HepG2 (cell line): ENCODE measurements around the gene STK32C. TPM values are rescaled to one million over a fixed set of nuclear protein-coding genes. Genes with fewer than 3 reads are reported as not detected.

ENCODE experiments used
- ATAC-seq: fragments of 200-7000 bp; cut with Tn5 transposase; 3 replicates; pipeline ENCODE4 v1.9.1; 2020; ENCODE audit warnings: mild to moderate bottlenecking, moderate library complexity
- BruUV-seq: library from RNA; stranded (reverse); fragments of 400-500 nt; replicated peaks from 2 replicates; lab custom pipeline; 2021; lab: Mats Ljungman, UMichigan
- CTCF ChIA-PET: fragments of 300-600 bp; formaldehyde crosslinking; extraction: SDS; loops from one replicate; lab custom pipeline; 2021; ENCODE audit warnings: low total read pairs, inconsistent platforms, low intra/inter-chr PET ratio; lab: Yijun Ruan, JAX
- POLR2A ChIA-PET: fragments of 350-600 bp; sonication (Branson Sonifier 250); formaldehyde crosslinking; loops from one replicate; lab custom pipeline; 2020; ENCODE audit warnings: antibody characterized with exemption, inconsistent platforms; lab: Yijun Ruan, JAX
- DNase-seq: peaks from one replicate; pipeline ENCODE4 v3.0.0-alpha.2; 2015; ENCODE audit warnings: low spot score
- FAIRE-seq: peaks from 3 replicates; lab custom pipeline; 2011; peaks lifted over from hg19 to GRCh38; lab: Jason Lieb, UNC
- H2AFZ ChIP-seq: one replicate; pipeline ENCODE4 v1.6.1; 2011; ENCODE audit warnings: low read length, inconsistent platforms
- H3K27ac ChIP-seq: fragments of 300-600 bp; 3 replicates; pipeline ENCODE4 v1.8.0; 2011; ENCODE audit warnings: mixed run types, mild to moderate bottlenecking, mixed read lengths, low read length, inconsistent platforms; ENCODE audit not compliant: insufficient read depth; ENCODE audit errors: extremely low read length
- H3K27me3 ChIP-seq, 2 experiments: fragments of 200-600 bp in 1 of 2; 2 replicates in 1 of 2; 3 replicates in 1 of 2; pipeline versions ENCODE4 v1.6.0 to v1.8.0; 2011; ENCODE audit warnings: low read length in 2 of 2, mild to moderate bottlenecking in 2 of 2, moderate library complexity in 2 of 2, inconsistent platforms in 1 of 2; ENCODE audit not compliant: insufficient read depth in 2 of 2, control insufficient read depth in 1 of 2
- H3K36me3 ChIP-seq, 2 experiments: fragments of 200-600 bp in 1 of 2; replicated peaks in 1 of 2; 2 replicates in 1 of 2; 3 replicates in 1 of 2; pipeline versions ENCODE4 v1.5.1 to v1.8.0; 2011; ENCODE audit warnings: low read length in 2 of 2, inconsistent platforms in 1 of 2; ENCODE audit not compliant: insufficient read depth in 2 of 2, control insufficient read depth in 1 of 2
- H3K4me1 ChIP-seq: 2 replicates; pipeline ENCODE4 v1.5.1; 2012; ENCODE audit warnings: low read length, inconsistent platforms; ENCODE audit not compliant: insufficient read depth
- H3K4me2 ChIP-seq: 2 replicates; pipeline ENCODE4 v1.6.0; 2011; ENCODE audit warnings: low read depth, low read length, inconsistent platforms
- H3K4me3 ChIP-seq, 3 experiments: fragments of 200-600 bp in 1 of 3; sonication (generic), shearing (Covaris generic) in 1 of 3; replicated peaks in 1 of 3; 2 replicates each; pipeline ENCODE4 v1.5.1; 2011 to 2016; ENCODE audit warnings: low read length in 3 of 3, inconsistent platforms in 2 of 3, low read depth in 2 of 3, mild to moderate bottlenecking in 2 of 3, control low read depth in 1 of 3, mixed read lengths in 1 of 3; ENCODE audit not compliant: insufficient read depth in 1 of 3
- H3K79me2 ChIP-seq: one replicate; pipeline ENCODE4 v1.6.1; 2011; ENCODE audit warnings: low read length, inconsistent platforms; ENCODE audit not compliant: insufficient read depth
- H3K9ac ChIP-seq: 2 replicates; pipeline ENCODE4 v1.6.0; 2011; ENCODE audit warnings: mild to moderate bottlenecking, low read depth, low read length, inconsistent platforms; ENCODE audit not compliant: insufficient read depth
- H3K9me3 ChIP-seq: 2 replicates; pipeline ENCODE4 v1.5.1; 2012; ENCODE audit warnings: mild to moderate bottlenecking, low read length
- H4K20me1 ChIP-seq: 2 replicates; pipeline ENCODE4 v1.6.0; 2011; ENCODE audit warnings: inconsistent platforms, mild to moderate bottlenecking, low read length, moderate library complexity; ENCODE audit not compliant: insufficient read depth
- ARID2 ChIP-seq: sonication (generic); formaldehyde crosslinking; IDR thresholded peaks from 2 replicates; pipeline ENCODE4 v1.8.1; 2022; ENCODE audit warnings: mild to moderate bottlenecking, missing genetic modification reagents, borderline replicate concordance
- FOXP1 ChIP-seq, 2 experiments: fragments of 450-650 bp in 1 of 2; IDR thresholded peaks; 2 replicates each; pipeline ENCODE4 v1.6.1; 2017 to 2018; ENCODE audit warnings: antibody characterized with exemption in 1 of 2
- HOXA3 ChIP-seq: sonication (generic); formaldehyde crosslinking; IDR thresholded peaks from 2 replicates; pipeline ENCODE4 v1.5.0; 2020; ENCODE audit warnings: missing genetic modification reagents
- ISL2 ChIP-seq: sonication (generic); formaldehyde crosslinking; IDR thresholded peaks from 2 replicates; pipeline ENCODE4 v1.5.0; 2020; ENCODE audit warnings: missing genetic modification reagents
- MIXL1 ChIP-seq: IDR thresholded peaks from 2 replicates; pipeline ENCODE4 v1.6.1; 2016
- NFKBIZ ChIP-seq: IDR thresholded peaks from 2 replicates; pipeline ENCODE4 v1.6.1; 2018; ENCODE audit warnings: missing genetic modification reagents, missing compliant biosample characterization
- POLR2AphosphoS5 ChIP-seq: IDR thresholded peaks from 2 replicates; pipeline ENCODE4 v1.6.1; 2012; ENCODE audit warnings: low read depth, low read length
- RAD51 ChIP-seq: fragments of 450-650 bp; IDR thresholded peaks from 2 replicates; pipeline ENCODE4 v1.6.1; 2016; ENCODE audit warnings: borderline replicate concordance
- TBX2 ChIP-seq: sonication (generic); formaldehyde crosslinking; IDR thresholded peaks from 2 replicates; pipeline ENCODE4 v1.5.0; 2020; ENCODE audit warnings: missing genetic modification reagents, mild to moderate bottlenecking, borderline replicate concordance
- XBP1 ChIP-seq: sonication (generic); formaldehyde crosslinking; IDR thresholded peaks from 2 replicates; pipeline ENCODE4 v1.5.0; 2020; ENCODE audit warnings: missing genetic modification reagents
- ZNF605 ChIP-seq: sonication (generic); formaldehyde crosslinking; IDR thresholded peaks from 2 replicates; pipeline ENCODE4 v1.8.0; 2022; ENCODE audit warnings: mild to moderate bottlenecking, missing genetic modification reagents
- ZNF629 ChIP-seq: sonication (generic); formaldehyde crosslinking; conservative IDR thresholded peaks from 2 replicates; pipeline ENCODE4 v1.5.0; 2020; ENCODE audit warnings: missing genetic modification reagents
- ZNF747 ChIP-seq: sonication (generic); formaldehyde crosslinking; IDR thresholded peaks from 2 replicates; pipeline ENCODE4 v1.8.1; 2023; ENCODE audit warnings: missing genetic modification reagents, mild to moderate bottlenecking, borderline replicate concordance
- WGBS: methylation state at CpG from one replicate; pipeline ENCODE4 v1.1.6; 2017; ENCODE audit warnings: low lambda C conversion rate; 5-methylcytosine and 5-hydroxymethylcytosine counted together
- in situ Hi-C: cut with HindIII; loops from 2 replicates; pipeline ENCODE4 v1.10.0; 2017; ENCODE audit warnings: low pct_unique_long_range_greater_than_20kb; ENCODE audit not compliant: extremely low pct_ligation_motif_present
- intact Hi-C: fragments of 100-400 bp; cut with micrococcal nuclease; formaldehyde crosslinking; loops from one replicate; pipeline ENCODE4 v1.10.0; 2022; ENCODE audit not compliant: unreplicated experiment
- polyA plus RNA-seq, 8 experiments: library from polyadenylated mRNA; depleted of rRNA in 3 of 8; stranded (reverse) in 7 of 8; unstranded in 1 of 8; fragments of >200 nt; fragmentation: Illumina TruSeq in 4 of 8; extraction: Trizol in 4 of 8; gene quantifications; 2 replicates each; pipeline versions ENCODE4 v1.2.1 to v1.2.3, GENCODE V29; 2011 to 2016; ENCODE audit warnings: low read depth in 4 of 8, missing spikeins in 1 of 8, mixed read lengths in 1 of 8; ENCODE audit not compliant: insufficient read depth in 1 of 8
- total RNA-seq, 5 experiments: library from RNA; depleted of rRNA; stranded (reverse); fragments of >200 nt; fragmentation: Illumina TruSeq; extraction: Trizol; gene quantifications; 2 replicates each; pipeline ENCODE4 v1.2.3, GENCODE V29; 2016; ENCODE audit warnings: low read depth in 1 of 5
- TF ChIP-seq, protein P1 (sequence below): fragments of 450-650 bp; IDR thresholded peaks from 2 replicates; pipeline ENCODE4 v1.6.1; 2016
- TF ChIP-seq, protein P2 (sequence below): sonication (generic); formaldehyde crosslinking; IDR thresholded peaks from 2 replicates; pipeline ENCODE4 v1.8.1; 2023; ENCODE audit warnings: missing genetic modification reagents, mild to moderate bottlenecking, borderline replicate concordance
- TF ChIP-seq, protein P3 (sequence below): sonication (generic); formaldehyde crosslinking; IDR thresholded peaks from 2 replicates; pipeline ENCODE4 v1.4.0; 2020; ENCODE audit warnings: mild to moderate bottlenecking, missing genetic modification reagents

The STK32C gene
- total and polyA plus RNA-seq, 2 of the 13 experiments (the other 11 are each of a cell fraction or from before 2014, with no cell fraction given) = 10.9 to 19.4 TPM

DNA sequence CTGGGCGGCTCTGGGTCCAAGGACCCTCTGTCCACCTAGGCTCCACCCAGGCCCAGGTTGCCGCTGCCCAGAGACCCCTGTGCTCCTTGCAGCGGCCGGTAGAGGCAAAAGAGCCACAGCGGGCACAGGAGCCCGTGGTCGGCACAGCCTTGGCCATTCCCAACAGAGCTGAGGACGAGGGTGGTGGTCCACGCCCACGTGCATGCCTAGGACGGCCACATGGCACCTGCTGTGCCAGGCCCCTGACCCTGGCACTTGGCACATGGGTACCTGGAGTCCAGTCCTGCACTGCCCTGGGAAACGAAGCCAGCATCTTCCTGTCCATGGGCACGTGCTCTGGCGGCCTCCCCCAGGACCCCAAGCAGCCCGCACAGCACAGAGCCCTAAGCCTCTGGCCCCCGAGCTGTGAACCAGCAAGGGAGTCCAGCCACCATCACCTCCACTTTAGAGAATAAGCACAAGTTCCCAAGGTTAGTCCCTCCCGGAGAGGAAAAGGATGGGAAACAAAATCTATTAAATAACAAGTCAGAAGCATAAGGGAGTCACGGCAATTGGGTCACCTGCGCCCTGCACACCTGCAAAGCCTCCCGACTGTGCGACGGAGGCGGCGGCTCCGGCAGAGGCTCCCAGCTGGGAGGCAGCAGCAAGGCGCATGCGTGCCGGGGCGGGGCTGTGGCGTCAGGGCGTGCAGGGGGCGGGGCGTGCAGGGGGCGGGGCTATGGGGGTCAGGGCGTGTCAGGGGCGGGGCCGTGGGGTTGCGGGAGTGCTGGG lies 59.1 kb downstream of the STK32C start:
- TF ChIP-seq ISL2 (CRISPR knock-in tag) = no peak
- TF ChIP-seq, protein P1, sequence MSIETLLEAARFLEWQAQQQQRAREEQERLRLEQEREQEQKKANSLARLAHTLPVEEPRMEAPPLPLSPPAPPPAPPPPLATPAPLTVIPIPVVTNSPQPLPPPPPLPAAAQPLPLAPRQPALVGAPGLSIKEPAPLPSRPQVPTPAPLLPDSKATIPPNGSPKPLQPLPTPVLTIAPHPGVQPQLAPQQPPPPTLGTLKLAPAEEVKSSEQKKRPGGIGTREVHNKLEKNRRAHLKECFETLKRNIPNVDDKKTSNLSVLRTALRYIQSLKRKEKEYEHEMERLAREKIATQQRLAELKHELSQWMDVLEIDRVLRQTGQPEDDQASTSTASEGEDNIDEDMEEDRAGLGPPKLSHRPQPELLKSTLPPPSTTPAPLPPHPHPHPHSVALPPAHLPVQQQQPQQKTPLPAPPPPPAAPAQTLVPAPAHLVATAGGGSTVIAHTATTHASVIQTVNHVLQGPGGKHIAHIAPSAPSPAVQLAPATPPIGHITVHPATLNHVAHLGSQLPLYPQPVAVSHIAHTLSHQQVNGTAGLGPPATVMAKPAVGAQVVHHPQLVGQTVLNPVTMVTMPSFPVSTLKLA = peak; percentile 70
- TF ChIP-seq, protein P2, sequence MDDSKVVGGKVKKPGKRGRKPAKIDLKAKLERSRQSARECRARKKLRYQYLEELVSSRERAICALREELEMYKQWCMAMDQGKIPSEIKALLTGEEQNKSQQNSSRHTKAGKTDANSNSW (CRISPR knock-in tag) = no peak
- TF ChIP-seq, all 625 proteins: peak for 1
- H3K27ac ChIP-seq = no peak overlapping the region
- no peaks in the 10 kb centered on the region for H3K27me3 ChIP-seq
- no peaks in the 10 kb centered on the region for H3K36me3 ChIP-seq
- H3K4me2 ChIP-seq = no peak overlapping the region
- ATAC-seq (no peak), DNase-seq (no peak), FAIRE-seq (no peak)
- WGBS = 71% methylated on average over 26 of the region's 38 CpGs
- intact Hi-C loops = no loop called here
- BruUV-seq = no TSS peak
- in situ Hi-C loops = no loop called here
- H4K20me1 ChIP-seq = no peaks in the 10 kb centered on the region
- H3K79me2 ChIP-seq = no peaks in the 10 kb centered on the region
- H3K4me1 ChIP-seq = peaks cover 33% of the 10 kb centered on the region
- ChIA-PET CTCF (no interaction called here), POLR2A (no interaction called here)
- H3K9me3 ChIP-seq = no peaks in the 10 kb centered on the region
- H3K4me3 ChIP-seq = peak overlapping the region in 1 of 3 experiments; percentile 20; a peak in 2 of 6 replicates
- H2AFZ ChIP-seq = no peak overlapping the region
- H3K9ac ChIP-seq = no peak overlapping the region

DNA sequence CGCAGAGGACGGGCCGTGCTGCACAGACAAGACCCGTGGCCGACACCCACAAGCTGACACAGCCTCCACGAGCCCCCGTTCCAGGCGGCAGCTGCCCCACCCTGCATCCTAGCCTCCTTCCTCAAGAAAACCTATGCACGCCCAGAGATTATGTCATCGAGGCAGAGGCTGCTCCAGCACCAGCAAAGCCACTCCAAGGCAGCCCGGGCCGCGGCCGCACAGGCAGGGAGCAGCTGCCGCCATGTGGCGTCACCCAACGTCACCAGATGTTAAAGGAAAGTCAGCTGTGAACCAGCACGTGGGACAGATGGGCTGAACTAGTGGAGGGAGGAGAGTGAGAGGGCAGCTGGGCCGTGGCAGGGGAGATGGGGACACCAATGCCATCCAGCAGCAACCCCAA lies 59.8 kb downstream of the STK32C start:
- no peaks in the 10 kb centered on the region for H3K9me3 ChIP-seq
- no peak overlapping the region for H3K4me3 ChIP-seq
- H3K4me2 ChIP-seq = no peak overlapping the region
- no peaks in the 10 kb centered on the region for H3K36me3 ChIP-seq
- no peaks in the 10 kb centered on the region for H3K79me2 ChIP-seq
- no peak overlapping the region for H2AFZ ChIP-seq
- no peaks in the 10 kb centered on the region for H4K20me1 ChIP-seq
- H3K9ac ChIP-seq = no peak overlapping the region
- no peak overlapping the region for H3K27ac ChIP-seq
- ATAC-seq = no peak
- POLR2A ChIA-PET = no interaction called here
- DNase-seq = no peak
- CTCF ChIA-PET = no interaction called here
- no peak for FAIRE-seq
- intact Hi-C loops (no loop called here), in situ Hi-C loops (no loop called here)
- peaks cover 32% of the 10 kb centered on the region for H3K4me1 ChIP-seq
- WGBS = 80% methylated on average over 10 of the region's 19 CpGs
- BruUV-seq = no TSS peak
- H3K27me3 ChIP-seq = no peaks in the 10 kb centered on the region
- TF ChIP-seq POLR2AphosphoS5 (no peak), RAD51 (no peak), HOXA3 (CRISPR knock-in tag) (no peak), TBX2 (no peak), ZNF605 (CRISPR knock-in tag) (no peak), ZNF747 (CRISPR knock-in tag) (no peak), ZNF629 (CRISPR knock-in tag) (no peak), MIXL1 (CRISPR knock-in tag) (no peak), XBP1 (CRISPR knock-in tag) (no peak), FOXP1 (IDR thresholded peaks at IDR 0.05) (no peak), FOXP1 (CRISPR knock-in tag; IDR thresholded peaks at IDR 0.05) (no peak), ARID2 (CRISPR knock-in tag) (no peak), NFKBIZ (no peak)
- TF ChIP-seq, protein P3, sequence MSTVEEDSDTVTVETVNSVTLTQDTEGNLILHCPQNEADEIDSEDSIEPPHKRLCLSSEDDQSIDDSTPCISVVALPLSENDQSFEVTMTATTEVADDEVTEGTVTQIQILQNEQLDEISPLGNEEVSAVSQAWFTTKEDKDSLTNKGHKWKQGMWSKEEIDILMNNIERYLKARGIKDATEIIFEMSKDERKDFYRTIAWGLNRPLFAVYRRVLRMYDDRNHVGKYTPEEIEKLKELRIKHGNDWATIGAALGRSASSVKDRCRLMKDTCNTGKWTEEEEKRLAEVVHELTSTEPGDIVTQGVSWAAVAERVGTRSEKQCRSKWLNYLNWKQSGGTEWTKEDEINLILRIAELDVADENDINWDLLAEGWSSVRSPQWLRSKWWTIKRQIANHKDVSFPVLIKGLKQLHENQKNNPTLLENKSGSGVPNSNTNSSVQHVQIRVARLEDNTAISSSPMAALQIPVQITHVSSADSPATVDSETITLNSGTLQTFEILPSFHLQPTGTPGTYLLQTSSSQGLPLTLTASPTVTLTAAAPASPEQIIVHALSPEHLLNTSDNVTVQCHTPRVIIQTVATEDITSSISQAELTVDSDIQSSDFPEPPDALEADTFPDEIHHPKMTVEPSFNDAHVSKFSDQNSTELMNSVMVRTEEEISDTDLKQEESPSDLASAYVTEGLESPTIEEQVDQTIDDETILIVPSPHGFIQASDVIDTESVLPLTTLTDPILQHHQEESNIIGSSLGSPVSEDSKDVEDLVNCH (CRISPR knock-in tag) = no peak
